Effector memory CD8-positive, alpha-beta T cell (primary cell): ENCODE data around the gene JUND.

Experiments used
- ATAC-seq: fragments of 150-1000 bp; cut with Tn5 transposase; replicated peaks from 2 replicates; pipeline ENCODE4 v1.10.0; 2021; ENCODE audit warnings: mild to moderate bottlenecking, moderate library complexity
- DNase-seq, 3 experiments: peaks; one replicate each; pipeline ENCODE4 v3.0.0; 2021
- H3K27ac Mint-ChIP-seq, 2 donors: one replicate each; pipeline ENCODE4 v1.8.0; 2022; ENCODE audit warnings: mild to moderate bottlenecking in 2 of 2, mixed read lengths in 2 of 2, moderate library complexity in 2 of 2
- H3K27me3 Mint-ChIP-seq, 2 donors: one replicate each; pipeline ENCODE4 v1.8.0; 2022; ENCODE audit warnings: mixed read lengths in 2 of 2
- H3K36me3 Mint-ChIP-seq: one replicate; pipeline ENCODE4 v1.8.0; 2022; ENCODE audit warnings: mild to moderate bottlenecking, moderate library complexity, mixed read lengths; ENCODE audit not compliant: insufficient read depth
- H3K4me1 Mint-ChIP-seq, 2 donors: one replicate each; pipeline ENCODE4 v1.8.0; 2022; ENCODE audit warnings: low read depth in 2 of 2, mixed read lengths in 2 of 2
- H3K4me3 Mint-ChIP-seq, 2 donors: one replicate each; pipeline ENCODE4 v1.8.0; 2022; ENCODE audit warnings: mild to moderate bottlenecking in 2 of 2, mixed read lengths in 2 of 2, moderate library complexity in 2 of 2
- H3K9me3 Mint-ChIP-seq, 2 donors: one replicate each; pipeline ENCODE4 v1.8.0; 2022; ENCODE audit warnings: mixed read lengths in 2 of 2

Gene JUND

DNA sequence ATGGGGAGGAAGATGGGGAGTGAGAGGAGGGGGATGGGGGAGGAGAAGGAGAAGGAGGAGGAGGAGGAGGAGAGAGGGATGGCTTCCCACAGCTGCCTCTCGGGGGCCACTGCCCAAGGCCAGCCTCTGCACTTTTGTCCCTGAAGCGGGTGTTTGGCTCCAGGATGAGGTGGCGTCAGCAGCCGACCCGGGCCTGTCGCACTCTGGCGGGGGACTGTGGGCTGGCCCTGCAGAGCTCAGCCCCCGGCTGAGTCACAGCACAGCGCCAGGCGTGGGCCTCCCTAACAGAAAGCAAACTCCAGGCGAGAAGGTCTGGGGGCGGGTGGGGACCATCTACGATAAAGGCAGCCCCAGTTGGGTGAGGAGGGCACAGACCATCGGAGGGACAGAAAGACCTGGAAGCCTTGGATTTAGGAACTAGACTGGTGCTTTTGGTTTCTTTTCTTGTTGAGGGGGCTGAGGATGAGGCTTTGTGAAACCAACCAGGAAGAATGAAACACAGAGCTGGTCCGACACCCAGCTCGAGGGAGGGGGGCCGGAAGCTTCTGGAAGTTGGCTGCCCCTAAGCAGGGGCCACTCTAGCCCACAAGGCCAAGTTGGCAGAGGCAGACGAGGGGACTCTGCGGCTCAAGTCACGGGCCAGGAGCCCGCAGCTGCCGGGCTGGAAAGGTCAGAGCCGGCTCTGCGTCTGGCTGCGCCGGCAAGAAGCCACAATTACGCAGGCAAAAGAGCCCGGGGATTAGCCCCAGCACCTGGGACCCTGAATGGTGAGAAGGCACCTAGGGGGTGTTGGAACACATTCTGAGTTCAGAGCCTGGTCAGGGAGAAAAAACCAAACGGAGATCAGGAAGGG, 23.3 kb upstream of the JUND start:
- peak; percentile 76 to 78 (median 78) for DNase-seq
- Mint-ChIP-seq H3K36me3 (peaks cover 45% of the 10 kb centered on the region), H3K4me3 (peak overlapping the region; percentile 81), H3K9me3 (no peaks in the 10 kb centered on the region), H3K27ac (peak overlapping the region; percentile 96 to 97), H3K4me1 (peaks cover 36% of the 10 kb centered on the region in 2 donors), H3K27me3 (no peaks in the 10 kb centered on the region)
- ATAC-seq, result peak; percentile 79

DNA sequence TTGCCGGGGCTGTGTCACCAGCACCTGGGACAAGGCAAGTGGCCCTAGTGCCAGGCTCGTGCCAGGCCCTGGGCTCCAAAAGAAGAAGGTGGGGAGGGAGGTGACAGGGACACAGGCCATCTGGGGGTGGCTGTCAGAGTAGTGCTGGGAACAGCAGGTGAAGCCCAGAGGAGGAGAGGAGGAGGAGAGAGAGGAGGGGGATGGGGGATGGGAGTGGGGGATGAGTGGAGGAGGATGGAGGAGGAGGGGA, 22.7 kb upstream of the JUND start:
- Mint-ChIP-seq H3K27me3 (no peaks in the 10 kb centered on the region), H3K27ac (peak overlapping the region; percentile 96 to 97), H3K9me3 (no peaks in the 10 kb centered on the region), H3K36me3 (peaks cover 45% of the 10 kb centered on the region), H3K4me3 (peak overlapping the region; percentile 81), H3K4me1 (peaks cover 36% of the 10 kb centered on the region in 2 donors)
- DNase-seq, result peak in 1 of 3 experiments; percentile 28
- no peak for ATAC-seq

DNA sequence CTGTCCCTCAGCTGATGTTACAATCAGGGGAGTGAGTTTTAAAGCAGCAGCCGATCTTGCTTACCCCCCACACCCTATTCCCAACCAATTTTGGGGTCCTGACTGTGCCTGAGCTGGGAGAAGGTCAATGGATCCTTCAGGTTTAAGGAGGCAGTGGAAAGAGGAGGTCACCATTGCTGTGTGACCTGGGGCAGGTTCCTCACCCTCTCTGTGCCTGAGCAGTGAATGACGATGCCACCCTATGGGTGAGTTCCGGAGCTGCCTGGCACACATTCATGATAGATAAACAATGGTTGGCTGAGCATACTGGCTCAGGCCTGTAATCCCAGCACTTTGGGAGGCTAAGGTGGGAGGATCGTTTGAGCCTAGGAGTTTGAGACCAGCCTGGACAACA, 20.3 kb upstream of the JUND start:
- ATAC-seq (no peak), DNase-seq (no peak)
- Mint-ChIP-seq H3K36me3 (peaks cover 30% of the 10 kb centered on the region), H3K4me1 (peaks cover 27 to 28% of the 10 kb centered on the region in 2 donors), H3K27me3 (no peaks in the 10 kb centered on the region), H3K4me3 (peak overlapping the region in 1 of 2 donors; percentile 5), H3K9me3 (no peaks in the 10 kb centered on the region), H3K27ac (peak overlapping the region; percentile 56 to 79)

DNA sequence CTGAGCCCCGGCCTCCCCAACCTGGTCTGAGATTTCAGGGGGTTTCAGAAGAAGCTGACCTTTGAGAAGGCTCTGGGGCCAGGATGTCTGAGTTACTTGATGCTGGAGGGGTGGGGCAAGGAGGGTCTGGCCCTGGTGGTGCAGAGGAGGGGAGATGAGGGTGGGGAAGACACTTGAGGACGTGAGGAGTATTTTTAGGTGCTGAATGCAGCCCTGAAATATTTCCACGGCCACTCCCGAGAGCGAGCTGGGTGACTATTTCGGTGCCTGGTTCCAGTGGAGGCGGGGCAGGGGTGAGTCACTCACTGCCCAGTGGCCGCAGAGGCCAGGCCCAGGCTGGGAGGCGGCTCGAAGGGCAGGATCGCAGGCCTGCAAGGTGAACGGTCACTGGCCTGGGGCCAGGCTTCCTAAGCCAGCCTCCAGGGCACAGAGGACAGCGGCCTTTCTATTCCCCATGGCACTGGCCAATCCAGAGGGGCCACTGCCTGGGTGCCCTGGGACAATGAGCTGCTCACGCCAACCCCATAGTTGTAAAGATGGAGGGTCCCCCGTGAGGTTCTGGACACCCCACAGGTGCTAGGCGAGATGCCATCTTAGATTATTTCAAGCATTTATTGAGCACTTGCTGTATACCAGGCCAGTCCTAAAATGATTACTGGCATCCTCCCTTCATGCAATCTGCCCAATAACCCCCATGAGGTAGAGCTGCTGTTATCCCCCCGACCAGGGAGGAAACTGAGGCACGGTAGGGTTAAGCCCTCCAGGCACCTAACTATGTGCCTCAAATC, 19.7 kb upstream of the JUND start:
- peak overlapping the region; percentile 79 to 81 for H3K27ac Mint-ChIP-seq
- no peaks in the 10 kb centered on the region for H3K27me3 Mint-ChIP-seq
- H3K4me1 Mint-ChIP-seq, result peaks cover 24 to 26% of the 10 kb centered on the region in 2 donors

DNA sequence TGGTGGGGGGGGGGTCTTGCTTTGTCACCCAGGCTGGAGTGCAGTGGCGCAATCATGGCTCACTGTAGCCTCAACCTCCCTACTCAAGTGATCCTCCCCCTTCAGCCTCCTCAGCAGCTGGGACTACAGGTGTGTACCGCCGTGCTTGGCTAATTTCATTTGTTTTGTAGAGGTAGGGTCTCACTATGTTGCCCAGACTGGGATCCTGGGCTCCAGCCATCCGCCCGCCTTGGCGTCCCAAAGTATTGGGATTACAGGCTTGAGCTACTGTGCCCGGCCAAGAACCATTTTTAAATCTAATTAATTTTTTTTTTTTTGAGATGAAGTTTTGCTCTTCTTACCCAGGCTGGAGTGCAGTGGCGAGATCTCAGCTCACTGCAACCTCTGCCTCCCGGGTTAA, 18.2 kb upstream of the JUND start:
- ATAC-seq, result no peak
- peaks cover 17% of the 10 kb centered on the region for H3K36me3 Mint-ChIP-seq
- no peak overlapping the region for H3K27ac Mint-ChIP-seq
- peaks cover 22 to 24% of the 10 kb centered on the region in 2 donors for H3K4me1 Mint-ChIP-seq
- H3K4me3 Mint-ChIP-seq, result no peak overlapping the region
- no peak for DNase-seq
- H3K27me3 Mint-ChIP-seq, result no peaks in the 10 kb centered on the region
- H3K9me3 Mint-ChIP-seq, result no peaks in the 10 kb centered on the region

More for the DNA sequence above, 19.7 kb upstream of the JUND start:
- Mint-ChIP-seq H3K36me3 (peaks cover 27% of the 10 kb centered on the region), H3K4me3 (no peak overlapping the region), H3K9me3 (no peaks in the 10 kb centered on the region)
- ATAC-seq (no peak), DNase-seq (no peak)

DNA sequence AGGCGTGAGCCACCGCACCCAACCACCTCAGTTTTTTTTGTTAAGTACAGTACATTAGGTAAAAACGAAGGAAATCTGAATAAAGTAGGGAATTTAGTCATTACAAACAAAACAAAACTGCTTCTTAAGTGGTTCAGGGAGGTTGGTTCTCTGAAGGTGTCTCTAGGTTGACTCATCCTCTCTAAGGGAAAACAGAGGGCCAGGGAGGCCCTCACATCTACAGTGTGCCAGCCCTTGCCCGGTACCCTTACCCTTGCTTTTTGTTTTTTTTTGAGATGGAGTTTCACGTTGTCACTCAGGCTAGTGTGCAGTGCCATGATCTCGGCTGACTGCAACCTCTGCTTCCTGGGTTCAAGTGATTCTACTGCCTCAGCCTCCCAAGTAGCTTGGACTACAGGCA, 17.2 kb upstream of the JUND start:
- Mint-ChIP-seq H3K4me1 (peaks cover 19 to 21% of the 10 kb centered on the region in 2 donors), H3K36me3 (peaks cover 11% of the 10 kb centered on the region), H3K4me3 (no peak overlapping the region), H3K27me3 (no peaks in the 10 kb centered on the region), H3K27ac (no peak overlapping the region), H3K9me3 (no peaks in the 10 kb centered on the region)
- DNase-seq (no peak), ATAC-seq (no peak)

GRCh38 chr19:18297308-18297707, 15.9 kb upstream of the JUND start:
- H3K4me3 Mint-ChIP-seq, result no peak overlapping the region

DNA sequence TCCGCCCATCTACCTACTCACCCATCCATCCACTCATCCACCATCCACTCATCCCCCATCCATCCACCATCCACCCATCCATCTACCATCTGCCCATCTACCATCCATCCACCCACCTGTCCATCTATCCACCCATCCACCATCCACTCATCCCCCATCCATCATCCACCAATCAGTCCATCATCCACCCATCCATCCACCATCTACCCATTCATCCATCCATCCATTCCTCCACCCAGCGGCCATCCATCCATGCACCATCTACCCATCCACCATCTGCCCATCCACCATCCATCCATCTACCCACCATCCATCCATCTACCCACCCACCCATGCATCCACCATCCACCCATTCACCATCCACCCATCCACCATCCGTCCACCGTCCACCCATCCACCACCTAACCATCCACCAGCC, 13.6 kb upstream of the JUND start:
- H3K4me3 Mint-ChIP-seq, result peak overlapping the region; percentile 57 to 64
- ATAC-seq (no peak), DNase-seq (no peak)
- no peaks in the 10 kb centered on the region for H3K27me3 Mint-ChIP-seq
- peaks cover 21% of the 10 kb centered on the region for H3K36me3 Mint-ChIP-seq
- peaks cover 29 to 40% of the 10 kb centered on the region in 2 donors for H3K4me1 Mint-ChIP-seq
- H3K27ac Mint-ChIP-seq, result peak overlapping the region; percentile 89 to 99
- H3K9me3 Mint-ChIP-seq, result no peaks in the 10 kb centered on the region

More at GRCh38 chr19:18297308-18297707, 15.9 kb upstream of the JUND start:
- ATAC-seq (no peak), DNase-seq (no peak)
- peaks cover 6% of the 10 kb centered on the region for H3K36me3 Mint-ChIP-seq
- H3K27me3 Mint-ChIP-seq, result no peaks in the 10 kb centered on the region
- H3K27ac Mint-ChIP-seq, result no peak overlapping the region
- no peaks in the 10 kb centered on the region for H3K9me3 Mint-ChIP-seq
- H3K4me1 Mint-ChIP-seq, result peaks cover 22 to 23% of the 10 kb centered on the region in 2 donors

GRCh38 chr19:18294467-18294864, 13.0 kb upstream of the JUND start:
- peaks cover 34 to 45% of the 10 kb centered on the region in 2 donors for H3K4me1 Mint-ChIP-seq
- peak; percentile 69 for ATAC-seq
- H3K27me3 Mint-ChIP-seq, result no peaks in the 10 kb centered on the region
- peak overlapping the region; percentile 89 to 99 for H3K27ac Mint-ChIP-seq
- peak overlapping the region; percentile 57 to 64 for H3K4me3 Mint-ChIP-seq
- H3K36me3 Mint-ChIP-seq, result peaks cover 27% of the 10 kb centered on the region
- no peaks in the 10 kb centered on the region for H3K9me3 Mint-ChIP-seq
- DNase-seq, result peak; percentile 87 to 92 (median 90)

DNA sequence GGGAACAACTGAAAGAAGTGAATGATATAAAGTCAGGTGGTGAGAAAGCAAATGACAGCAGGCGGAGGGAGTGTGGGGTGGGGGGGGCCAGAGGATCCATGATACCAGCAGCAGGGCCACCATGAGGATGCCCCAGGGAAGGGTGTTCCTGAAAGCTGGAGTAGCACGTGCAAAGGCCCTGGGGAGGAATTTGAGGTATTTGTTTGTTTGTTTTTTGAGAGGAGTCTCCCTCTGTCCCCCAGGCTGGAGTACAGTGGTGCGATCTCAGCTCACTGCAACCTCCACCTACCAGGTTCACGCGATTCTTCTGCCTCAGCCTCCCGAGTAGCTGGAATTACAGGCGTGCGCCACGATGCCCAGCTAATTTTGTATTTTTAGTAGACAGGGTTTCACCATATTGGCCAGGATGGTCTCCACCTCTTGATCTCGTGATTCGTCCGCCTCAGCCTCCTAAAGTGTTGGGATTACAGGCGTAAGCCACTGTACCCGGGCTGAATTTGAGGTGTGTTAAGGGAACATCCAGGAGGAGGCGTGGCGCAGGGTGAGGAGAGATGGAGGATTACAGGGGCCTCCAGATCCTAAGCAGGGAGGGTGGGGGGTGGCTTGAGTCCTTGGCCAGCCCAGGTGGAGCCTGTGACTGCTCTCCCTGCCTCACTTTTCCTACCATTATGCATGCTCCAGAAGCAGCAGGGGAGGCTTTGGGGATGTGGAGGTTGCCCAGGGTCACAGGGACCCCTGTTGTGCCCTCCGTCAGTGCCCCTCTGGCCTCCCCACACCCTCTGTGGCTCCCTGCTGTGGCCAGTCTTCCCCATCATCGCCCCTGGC, 12.4 kb upstream of the JUND start:
- Mint-ChIP-seq H3K36me3 (peaks cover 30% of the 10 kb centered on the region), H3K27me3 (no peaks in the 10 kb centered on the region), H3K27ac (peak overlapping the region; percentile 89 to 99), H3K9me3 (no peaks in the 10 kb centered on the region), H3K4me3 (peak overlapping the region; percentile 57 to 64), H3K4me1 (peaks cover 36 to 48% of the 10 kb centered on the region in 2 donors)
- ATAC-seq, result no peak
- no peak for DNase-seq

GRCh38 chr19:18292810-18293641, 11.6 kb upstream of the JUND start:
- Mint-ChIP-seq H3K36me3 (peaks cover 30% of the 10 kb centered on the region), H3K9me3 (no peaks in the 10 kb centered on the region), H3K27ac (peak overlapping the region; percentile 89 to 99), H3K4me3 (peak overlapping the region; percentile 57 to 64), H3K4me1 (peaks cover 39 to 48% of the 10 kb centered on the region in 2 donors), H3K27me3 (no peaks in the 10 kb centered on the region)
- ATAC-seq (no peak), DNase-seq (no peak)

DNA sequence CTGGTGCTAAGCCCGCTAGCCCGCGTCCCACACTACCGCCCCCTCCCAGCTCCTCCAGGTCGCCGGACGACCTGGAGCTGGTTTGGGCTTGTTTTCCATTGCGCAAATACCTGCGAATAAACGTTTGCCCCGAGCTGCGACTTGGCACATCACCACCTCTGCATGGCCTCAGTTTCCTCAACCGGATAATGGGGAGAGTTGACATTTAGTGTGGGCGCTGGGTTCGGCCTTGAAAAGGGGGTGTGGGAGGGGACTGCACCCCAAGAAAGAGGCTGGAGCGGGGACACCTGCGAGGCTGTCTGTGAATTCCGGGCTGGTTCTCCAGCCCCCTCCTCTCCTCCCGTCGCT, 11.0 kb upstream of the JUND start:
- Mint-ChIP-seq H3K36me3 (peaks cover 30% of the 10 kb centered on the region), H3K27me3 (no peaks in the 10 kb centered on the region), H3K9me3 (no peaks in the 10 kb centered on the region), H3K27ac (peak overlapping the region; percentile 89 to 99), H3K4me3 (peak overlapping the region; percentile 57 to 64), H3K4me1 (peaks cover 39 to 48% of the 10 kb centered on the region in 2 donors)
- DNase-seq (no peak), ATAC-seq (no peak)
